ENCODE data around the gene CASS4.
A peak's percentile ranks its signal among the peaks of the same experiment; 100 is the strongest.

Gene CASS4

GRCh38 chr20:56445130-56445529 lies 33.1 kb downstream of the CASS4 start:
- DNase-seq (ENCODE audit: low read depth) = no peak

- DNase-seq (ENCODE audit: low read depth) = no peak
Observed at GRCh38 chr20:56445540-56445939, 33.5 kb downstream of the CASS4 start.

GRCh38 chr20:56447227-56447626 lies 35.2 kb downstream of the CASS4 start:
- no peak for DNase-seq (ENCODE audit: low read depth)

GRCh38 chr20:56449459-56449858 lies 37.4 kb downstream of the CASS4 start:
- DNase-seq (ENCODE audit: low read depth) = no peak

- no peak for DNase-seq (ENCODE audit: low read depth)
Observed at GRCh38 chr20:56451056-56451765, 39.2 kb downstream of the CASS4 start.

- no peak for DNase-seq (ENCODE audit: low read depth)
Observed at GRCh38 chr20:56453352-56453751, 41.3 kb downstream of the CASS4 start.

GRCh38 chr20:56454754-56455153 lies 42.7 kb downstream of the CASS4 start:
- DNase-seq (ENCODE audit: low read depth) = no peak

- DNase-seq (ENCODE audit: low read depth) = no peak
Observed at GRCh38 chr20:56458206-56458821, 46.3 kb downstream of the CASS4 start.

GRCh38 chr20:56460459-56460858 lies 48.4 kb downstream of the CASS4 start:
- DNase-seq (ENCODE audit: low read depth) = no peak

GRCh38 chr20:56461576-56461975 lies 49.5 kb downstream of the CASS4 start:
- DNase-seq (ENCODE audit: low read depth) = no peak

GRCh38 chr20:56463428-56463827 lies 51.4 kb downstream of the CASS4 start:
- DNase-seq (ENCODE audit: low read depth) = no peak

- DNase-seq (ENCODE audit: low read depth) = no peak
Observed at GRCh38 chr20:56465997-56466396, 53.9 kb downstream of the CASS4 start.

- no peak for DNase-seq (ENCODE audit: low read depth)
Observed at GRCh38 chr20:56467968-56468315, 55.9 kb downstream of the CASS4 start.

GRCh38 chr20:56468316-56469076 lies 56.4 kb downstream of the CASS4 start, which contains the start of gene RTF2:
Gene RTF2, plus strand, starts transcription at chr20:56468627. Its CDS starts 71 bp downstream, at chr20:56468698.
- peak; percentile 98 for DNase-seq (ENCODE audit: low read depth)

- DNase-seq (ENCODE audit: low read depth) = no peak
Observed at GRCh38 chr20:56469077-56469449, 57.0 kb downstream of the CASS4 start.

- no peak for DNase-seq (ENCODE audit: low read depth)
Observed at GRCh38 chr20:56483970-56484369, 71.9 kb downstream of the CASS4 start.

- no peak for DNase-seq (ENCODE audit: low read depth)
Observed at GRCh38 chr20:56487216-56487615, 75.2 kb downstream of the CASS4 start.

GRCh38 chr20:56488566-56488965 lies 76.5 kb downstream of the CASS4 start:
- DNase-seq (ENCODE audit: low read depth) = no peak

- DNase-seq (ENCODE audit: low read depth) = no peak
Observed at GRCh38 chr20:56501116-56501515, 89.1 kb downstream of the CASS4 start.

- DNase-seq (ENCODE audit: low read depth) = no peak
Observed at GRCh38 chr20:56503916-56504315, 91.9 kb downstream of the CASS4 start.

GRCh38 chr20:56504373-56505005 lies 92.4 kb downstream of the CASS4 start:
- DNase-seq (ENCODE audit: low read depth) = peak; percentile 8

GRCh38 chr20:56506103-56506502 lies 94.0 kb downstream of the CASS4 start:
- DNase-seq (ENCODE audit: low read depth) = no peak
